Muscle of leg (tissue), 16 donors: Measurements from ENCODE around the gene UCP1. TPM values are rescaled to one million over a fixed set of nuclear protein-coding genes. Genes with fewer than 3 reads are reported as not detected.

Source experiments
- DNase-seq: peaks from one replicate; pipeline ENCODE4 v3.0.0; 2013
- H3K27ac ChIP-seq: one replicate; pipeline ENCODE4 v1.5.1; 2013; ENCODE audit warnings: mild to moderate bottlenecking, low read length, control low read depth
- H3K27me3 ChIP-seq: one replicate; pipeline ENCODE4 v1.6.1; 2013; ENCODE audit warnings: low read length; ENCODE audit not compliant: control insufficient read depth, insufficient read depth
- H3K36me3 ChIP-seq: one replicate; pipeline ENCODE4 v1.6.1; 2013; ENCODE audit warnings: low read length; ENCODE audit not compliant: control insufficient read depth, insufficient read depth
- H3K4me1 ChIP-seq: one replicate; pipeline ENCODE4 v1.6.1; 2013; ENCODE audit warnings: low read length; ENCODE audit not compliant: control insufficient read depth, insufficient read depth
- H3K4me3 ChIP-seq: one replicate; pipeline ENCODE4 v1.5.1; 2013; ENCODE audit warnings: low read length, control low read depth
- H3K9me3 ChIP-seq: replicated peaks from 2 replicates; pipeline ENCODE4 v1.6.1; 2013; ENCODE audit warnings: low read depth, low read length; ENCODE audit not compliant: control insufficient read depth
- WGBS: methylation state at CpG from one replicate; pipeline ENCODE4 v1.1.5; 2013; ENCODE audit warnings: missing lambda C conversion rate; ENCODE audit not compliant: insufficient coverage; 5-methylcytosine and 5-hydroxymethylcytosine counted together
- long read RNA-seq, 11 donors: transcript quantifications; one replicate each; lab custom pipeline, GENCODE V29; 2026
- polyA plus RNA-seq, 8 donors: library from polyadenylated mRNA; unstranded; fragments of 120-200 nt; gene quantifications; one replicate each; pipeline versions ENCODE4 v1.2.1 to v1.2.3, GENCODE V29; 2013; ENCODE audit warnings: inconsistent platforms in 1 of 8, low replicate concordance in 1 of 8; ENCODE audit not compliant: insufficient read length in 8 of 8, insufficient read depth in 1 of 8
- total RNA-seq: library from RNA; stranded (reverse); fragments of 120-200 nt; gene quantifications from one replicate; pipeline ENCODE4 v1.2.4, GENCODE V29; 2013

The UCP1 gene, protein sequence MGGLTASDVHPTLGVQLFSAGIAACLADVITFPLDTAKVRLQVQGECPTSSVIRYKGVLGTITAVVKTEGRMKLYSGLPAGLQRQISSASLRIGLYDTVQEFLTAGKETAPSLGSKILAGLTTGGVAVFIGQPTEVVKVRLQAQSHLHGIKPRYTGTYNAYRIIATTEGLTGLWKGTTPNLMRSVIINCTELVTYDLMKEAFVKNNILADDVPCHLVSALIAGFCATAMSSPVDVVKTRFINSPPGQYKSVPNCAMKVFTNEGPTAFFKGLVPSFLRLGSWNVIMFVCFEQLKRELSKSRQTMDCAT
- total RNA-seq: not detected
- polyA plus RNA-seq: under 1 TPM in 1 of 8 donors, not detected in 7; 0.13 TPM
- long read RNA-seq, donor 1: 0 reads
- long read RNA-seq, donor 2: 0 reads
- long read RNA-seq, donor 3: 0 reads
- long read RNA-seq, donor 4: 0 reads
- long read RNA-seq, donor 5: 0 reads
- long read RNA-seq, donor 6: 0 reads
- long read RNA-seq, donor 7: 0 reads
- long read RNA-seq, donor 8: 0 reads
- long read RNA-seq, donor 9: 0 reads
- long read RNA-seq, donor 10: 0 reads
- long read RNA-seq, donor 11: 0 reads

DNA sequence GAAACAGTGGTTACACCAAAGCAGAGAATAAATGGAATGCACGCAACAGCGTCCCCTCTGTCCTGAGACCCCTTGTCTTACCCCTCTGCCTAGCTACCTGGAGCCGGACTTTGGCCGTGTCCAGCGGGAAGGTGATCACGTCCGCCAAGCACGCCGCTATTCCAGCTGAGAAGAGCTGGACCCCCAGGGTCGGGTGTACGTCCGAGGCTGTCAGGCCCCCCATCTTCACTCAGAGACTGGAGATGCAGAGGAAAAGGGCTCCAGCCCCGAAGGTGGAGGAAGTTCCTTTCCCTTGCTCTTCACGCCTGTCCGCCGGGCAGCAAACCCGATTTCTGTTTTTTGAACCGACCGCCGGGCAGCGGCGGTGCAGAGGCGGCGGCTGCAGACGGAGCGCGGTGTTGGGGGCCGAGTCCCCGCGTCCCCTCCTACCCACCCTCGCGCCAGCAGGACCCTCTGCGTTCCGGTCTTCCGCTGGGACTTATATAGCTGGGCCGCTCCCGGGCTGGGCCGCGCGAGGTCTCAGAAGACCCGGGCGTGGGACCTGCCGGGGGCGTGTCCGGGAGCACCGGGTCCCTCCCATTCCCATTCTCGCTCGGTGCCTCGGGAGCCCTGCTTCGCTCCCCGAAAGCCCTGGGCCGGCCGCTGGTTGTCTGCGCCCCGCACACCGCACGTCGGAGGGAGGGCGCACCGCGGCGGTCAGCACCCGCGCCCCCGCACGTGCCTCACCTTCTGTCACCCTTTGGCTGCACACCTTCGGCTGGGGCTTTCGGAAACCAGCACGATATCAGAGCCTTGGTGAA lies at the start of gene UCP1:
Gene UCP1, minus strand, starts transcription at position 455 of the 800 bp plus-strand sequence. Its CDS starts 232 bp downstream, at position 223.
- DNase-seq: peak; percentile 10
- H3K27me3 ChIP-seq: peaks cover 40% of the 10 kb centered on the region
- WGBS: under 1% methylated on average over 61 of the region's 69 CpGs
- H3K4me1 ChIP-seq: peaks cover 14% of the 10 kb centered on the region
- H3K27ac ChIP-seq: no peak within 1 kb of the TSS
- H3K9me3 ChIP-seq: peaks cover 2% of the 10 kb centered on the region
- H3K36me3 ChIP-seq: no peaks in the 10 kb centered on the region
- H3K4me3 ChIP-seq: peak within 1 kb of the TSS; percentile 42

DNA sequence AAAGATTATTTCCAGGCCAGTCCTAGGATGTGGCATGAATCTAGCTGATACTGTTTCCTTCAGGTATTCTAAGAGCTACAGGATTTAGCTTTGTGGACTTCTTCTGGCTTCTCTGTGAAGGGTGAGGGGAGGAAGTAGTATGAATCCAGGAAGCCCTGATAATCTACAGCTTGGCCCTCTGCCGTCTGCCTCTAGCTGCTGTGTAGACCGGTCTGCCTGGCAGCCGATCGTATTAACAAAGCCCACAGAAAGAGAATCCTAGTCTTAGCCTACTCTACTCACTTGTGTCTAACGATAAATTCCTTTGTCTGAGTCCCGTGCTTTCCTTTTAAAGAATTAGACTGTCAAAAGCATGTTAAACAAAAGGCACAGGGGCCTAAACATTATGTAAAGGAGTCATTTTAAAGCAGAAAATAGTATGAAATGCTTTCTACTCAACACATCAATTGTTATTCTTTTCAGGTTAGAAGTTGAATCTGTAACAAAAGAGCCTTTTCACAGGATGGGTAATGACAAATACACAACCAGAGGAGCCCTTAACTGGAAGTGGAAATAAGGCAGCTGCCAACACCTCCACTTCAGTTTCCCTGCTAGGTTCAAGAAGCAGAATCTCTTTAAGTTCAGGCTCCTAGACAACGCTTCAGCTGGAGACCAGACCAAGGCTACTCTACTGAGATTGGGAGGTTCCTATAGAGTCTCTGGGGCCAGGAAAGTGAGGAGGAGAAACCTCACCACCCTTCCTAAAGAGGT lies 48.9 kb upstream of the UCP1 start:
- no CpG with 5 or more reads among the region's 7 CpGs for WGBS
- DNase-seq: peak; percentile 22

DNA sequence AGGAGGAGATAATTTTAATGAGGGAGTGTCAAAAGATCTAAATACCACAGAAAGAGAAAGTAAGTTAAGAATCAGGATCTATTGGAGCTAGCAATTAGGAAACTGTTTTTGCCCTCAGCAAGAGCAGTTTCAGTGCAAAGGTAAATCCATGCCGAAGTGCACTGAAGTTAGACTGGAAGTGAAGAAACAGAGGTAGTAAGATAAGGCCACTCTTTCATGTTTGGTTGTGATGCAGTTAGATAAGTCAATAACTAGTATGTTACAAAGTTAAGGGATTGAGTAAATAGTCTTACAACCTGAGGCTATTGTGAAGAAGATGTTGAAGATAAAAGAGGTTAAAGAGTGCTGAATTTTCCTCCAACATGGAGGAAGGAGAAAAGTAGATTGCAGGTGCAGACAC lies 46.7 kb upstream of the UCP1 start:
- H3K4me1 ChIP-seq: no peaks in the 10 kb centered on the region
- H3K27ac ChIP-seq: no peak overlapping the region
- 82% methylated on average over 1 of the region's 1 CpG for WGBS
- no peaks in the 10 kb centered on the region for H3K9me3 ChIP-seq
- H3K36me3 ChIP-seq: no peaks in the 10 kb centered on the region
- H3K4me3 ChIP-seq: no peak overlapping the region
- no peak for DNase-seq
- no peaks in the 10 kb centered on the region for H3K27me3 ChIP-seq

More for the DNA sequence above, 48.9 kb upstream of the UCP1 start:
- no peak overlapping the region for H3K4me3 ChIP-seq
- H3K27ac ChIP-seq: no peak overlapping the region
- H3K36me3 ChIP-seq: peaks cover 7% of the 10 kb centered on the region
- no peaks in the 10 kb centered on the region for H3K4me1 ChIP-seq
- H3K9me3 ChIP-seq: no peaks in the 10 kb centered on the region
- H3K27me3 ChIP-seq: no peaks in the 10 kb centered on the region

DNA sequence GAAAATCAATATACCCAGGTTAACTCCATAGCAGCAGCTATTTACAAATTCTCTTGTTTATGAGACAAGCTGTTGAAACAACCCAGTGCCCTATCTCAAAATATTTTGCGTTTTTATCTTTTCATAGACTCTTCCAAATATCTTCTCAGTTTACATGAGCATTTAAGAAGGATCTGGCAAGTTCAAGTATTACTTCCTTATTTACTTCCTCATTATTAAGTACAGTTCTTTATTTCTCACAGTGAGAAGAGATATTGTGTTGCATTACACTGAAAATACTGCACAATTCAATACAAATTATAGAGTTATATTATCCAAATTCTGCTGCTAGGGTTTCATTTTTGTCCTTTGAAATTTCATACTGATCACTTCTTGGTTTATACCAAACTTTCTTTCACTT lies 43.6 kb upstream of the UCP1 start:
- Histone ChIP-seq H3K9me3 (no peaks in the 10 kb centered on the region), H3K4me1 (peaks cover 3% of the 10 kb centered on the region), H3K27ac (no peak overlapping the region), H3K4me3 (no peak overlapping the region), H3K27me3 (no peaks in the 10 kb centered on the region), H3K36me3 (no peaks in the 10 kb centered on the region)
- 83% methylated on average over 1 of the region's 1 CpG for WGBS
- DNase-seq: no peak

DNA sequence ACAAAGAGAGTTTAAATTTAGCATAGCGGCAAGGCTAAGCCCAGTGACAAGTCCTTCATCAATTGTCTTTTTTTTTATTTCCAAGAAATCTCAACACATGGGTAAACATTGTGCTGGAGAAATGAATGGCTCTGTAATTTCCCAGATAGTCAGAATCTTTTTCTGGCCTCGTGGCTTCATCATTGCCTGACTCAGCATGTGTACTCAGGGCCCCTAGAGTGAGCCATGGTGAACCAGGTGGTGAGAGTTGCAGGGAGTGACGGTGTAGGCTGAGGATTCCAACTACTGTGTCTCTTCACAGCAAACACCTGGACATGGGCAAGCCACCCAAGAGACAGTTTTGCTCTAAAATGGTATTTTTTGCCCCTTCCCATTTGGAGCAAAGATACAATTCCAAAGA lies 43.1 kb upstream of the UCP1 start:
- DNase-seq: no peak
- no peaks in the 10 kb centered on the region for H3K27me3 ChIP-seq
- WGBS: 25% methylated on average over 1 of the region's 3 CpGs

DNA sequence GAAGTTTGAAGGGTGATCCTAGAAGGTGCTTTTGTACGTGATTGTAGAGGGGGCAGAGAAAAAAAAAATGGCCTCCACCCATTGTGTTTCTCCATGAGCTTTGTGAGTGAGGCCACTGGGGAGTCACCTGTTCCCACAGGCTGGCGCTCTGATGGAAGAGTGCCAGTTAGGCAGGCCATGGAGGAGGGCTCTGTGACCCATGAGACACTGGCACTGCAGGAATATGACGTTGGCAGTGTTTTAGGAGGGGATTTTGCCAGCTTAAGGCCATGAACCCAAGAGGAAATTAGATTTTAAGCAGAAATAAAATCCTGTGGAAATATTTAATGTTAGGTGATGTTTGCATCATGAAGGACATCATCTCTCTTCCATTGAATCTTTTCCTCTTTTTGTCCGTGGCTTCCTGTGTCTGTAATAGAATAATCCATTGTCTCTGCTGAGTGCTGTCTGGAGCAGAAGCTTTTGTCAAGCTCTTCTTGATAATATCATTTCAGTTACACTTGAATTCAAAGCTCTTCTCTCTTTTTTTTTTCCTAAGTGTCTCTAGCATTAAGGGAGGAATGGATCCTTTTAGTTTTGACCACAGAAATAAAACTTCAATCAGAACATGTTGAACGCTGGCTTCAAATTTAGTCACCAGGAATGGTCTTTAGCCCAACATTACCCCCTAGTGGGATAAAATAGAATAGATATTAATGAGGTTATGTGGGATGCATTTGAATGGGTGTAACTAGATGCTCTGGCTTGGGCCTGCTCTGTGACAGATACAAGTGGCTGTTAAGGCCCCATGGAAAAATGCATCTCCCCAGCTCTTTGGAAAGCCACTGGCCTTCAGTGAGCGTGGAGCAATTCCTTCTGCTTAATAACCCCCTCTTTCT lies 41.0 kb upstream of the UCP1 start:
- DNase-seq: peak; percentile 73
- no peak overlapping the region for H3K4me3 ChIP-seq

More for the DNA sequence above, 43.1 kb upstream of the UCP1 start:
- no peaks in the 10 kb centered on the region for H3K36me3 ChIP-seq
- no peak overlapping the region for H3K4me3 ChIP-seq
- no peaks in the 10 kb centered on the region for H3K9me3 ChIP-seq
- H3K4me1 ChIP-seq: peaks cover 3% of the 10 kb centered on the region
- H3K27ac ChIP-seq: no peak overlapping the region

DNA sequence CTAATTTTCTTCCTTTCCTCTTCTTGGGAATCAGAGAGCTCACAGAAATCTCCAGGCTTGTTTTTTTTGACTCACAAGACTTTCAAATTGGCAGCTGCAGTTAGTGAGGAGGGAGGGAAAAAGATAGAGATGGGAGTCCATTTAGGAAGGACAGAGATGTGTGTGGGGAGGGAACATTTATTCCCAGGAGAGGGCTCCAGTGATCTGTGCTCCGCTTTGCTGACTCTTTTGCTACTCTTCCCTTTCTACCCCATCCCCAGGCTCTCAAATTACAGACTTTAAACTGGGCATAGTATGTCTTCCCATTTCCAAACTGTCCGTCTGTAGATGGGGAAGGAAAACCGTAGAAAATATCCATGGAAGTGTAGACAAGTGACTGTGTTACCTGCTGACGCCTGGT lies 39.1 kb upstream of the UCP1 start:
- no peaks in the 10 kb centered on the region for H3K9me3 ChIP-seq
- H3K36me3 ChIP-seq: no peaks in the 10 kb centered on the region
- no peak overlapping the region for H3K27ac ChIP-seq
- DNase-seq: no peak
- H3K4me1 ChIP-seq: peaks cover 3% of the 10 kb centered on the region
- WGBS: 100% methylated on average over 1 of the region's 4 CpGs
- H3K4me3 ChIP-seq: no peak overlapping the region
- no peaks in the 10 kb centered on the region for H3K27me3 ChIP-seq

More for the DNA sequence above, 41.0 kb upstream of the UCP1 start:
- Histone ChIP-seq H3K4me1 (peaks cover 3% of the 10 kb centered on the region), H3K27ac (peak overlapping the region; percentile 38), H3K27me3 (no peaks in the 10 kb centered on the region), H3K36me3 (no peaks in the 10 kb centered on the region), H3K9me3 (no peaks in the 10 kb centered on the region)
- 60% methylated on average over 3 of the region's 6 CpGs for WGBS

DNA sequence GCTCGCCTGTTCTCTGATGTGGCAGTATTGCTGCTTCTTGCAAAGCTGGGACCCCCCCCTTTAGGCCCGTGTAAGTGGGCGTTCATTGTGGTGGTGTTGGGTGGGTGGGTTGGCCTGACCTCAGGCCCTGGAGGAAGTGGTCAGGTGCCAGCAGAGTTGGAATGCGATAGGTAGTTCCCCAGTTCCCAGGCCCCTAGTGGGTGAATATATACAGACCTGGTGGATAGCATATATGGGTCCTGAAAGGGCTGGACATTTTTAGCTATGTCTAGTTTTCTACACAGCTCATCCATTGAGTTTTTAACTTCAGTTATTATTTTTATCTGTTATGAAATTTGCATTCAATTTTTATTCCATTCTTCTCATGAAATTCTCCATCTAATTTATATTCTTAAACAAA lies 35.8 kb upstream of the UCP1 start:
- H3K9me3 ChIP-seq: no peaks in the 10 kb centered on the region
- H3K36me3 ChIP-seq: no peaks in the 10 kb centered on the region
- H3K4me3 ChIP-seq: no peak overlapping the region
- no peak for DNase-seq
- no peaks in the 10 kb centered on the region for H3K27me3 ChIP-seq
- H3K27ac ChIP-seq: no peak overlapping the region
- 83% methylated on average over 3 of the region's 4 CpGs for WGBS
- peaks cover 2% of the 10 kb centered on the region for H3K4me1 ChIP-seq

DNA sequence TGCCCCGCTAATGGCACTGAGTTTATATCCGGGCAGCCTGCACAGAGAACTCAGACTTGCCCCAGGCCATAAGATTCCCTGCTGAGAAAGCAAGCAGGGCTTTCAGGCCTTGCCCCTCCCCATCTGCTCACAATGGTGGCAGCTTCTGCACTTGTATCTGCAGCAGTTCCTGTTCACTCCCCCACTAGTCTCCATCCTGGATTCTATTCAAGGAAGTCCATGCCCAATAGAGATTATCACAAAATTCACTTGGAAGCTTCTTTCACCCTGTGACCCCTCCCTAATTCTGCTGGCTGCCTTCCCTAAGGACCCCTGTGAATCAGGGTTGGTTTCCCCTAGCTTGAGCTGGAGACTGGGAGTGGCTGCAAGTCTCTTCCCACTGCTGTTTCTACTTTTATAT lies 34.5 kb upstream of the UCP1 start:
- no peaks in the 10 kb centered on the region for H3K4me1 ChIP-seq
- no peaks in the 10 kb centered on the region for H3K36me3 ChIP-seq
- WGBS: 69% methylated on average over 2 of the region's 2 CpGs
- H3K4me3 ChIP-seq: no peak overlapping the region
- no peak for DNase-seq
- H3K9me3 ChIP-seq: no peaks in the 10 kb centered on the region
- no peaks in the 10 kb centered on the region for H3K27me3 ChIP-seq
- no peak overlapping the region for H3K27ac ChIP-seq
